ENCODE results near the gene TBXT. TPM values are rescaled to one million over a fixed set of nuclear protein-coding genes. Genes with fewer than 3 reads are reported as not detected.
A peak's percentile ranks its signal among the peaks of the same experiment; 100 is the strongest.
"Not testable (repeated sequence)": the region's sequence is repeated elsewhere in the genome, so short reads cannot be mapped to it uniquely, and the experiment has no call there.

TBXT gene
- total RNA-seq, 2 donors from 2014 or later, result not detected

DNA sequence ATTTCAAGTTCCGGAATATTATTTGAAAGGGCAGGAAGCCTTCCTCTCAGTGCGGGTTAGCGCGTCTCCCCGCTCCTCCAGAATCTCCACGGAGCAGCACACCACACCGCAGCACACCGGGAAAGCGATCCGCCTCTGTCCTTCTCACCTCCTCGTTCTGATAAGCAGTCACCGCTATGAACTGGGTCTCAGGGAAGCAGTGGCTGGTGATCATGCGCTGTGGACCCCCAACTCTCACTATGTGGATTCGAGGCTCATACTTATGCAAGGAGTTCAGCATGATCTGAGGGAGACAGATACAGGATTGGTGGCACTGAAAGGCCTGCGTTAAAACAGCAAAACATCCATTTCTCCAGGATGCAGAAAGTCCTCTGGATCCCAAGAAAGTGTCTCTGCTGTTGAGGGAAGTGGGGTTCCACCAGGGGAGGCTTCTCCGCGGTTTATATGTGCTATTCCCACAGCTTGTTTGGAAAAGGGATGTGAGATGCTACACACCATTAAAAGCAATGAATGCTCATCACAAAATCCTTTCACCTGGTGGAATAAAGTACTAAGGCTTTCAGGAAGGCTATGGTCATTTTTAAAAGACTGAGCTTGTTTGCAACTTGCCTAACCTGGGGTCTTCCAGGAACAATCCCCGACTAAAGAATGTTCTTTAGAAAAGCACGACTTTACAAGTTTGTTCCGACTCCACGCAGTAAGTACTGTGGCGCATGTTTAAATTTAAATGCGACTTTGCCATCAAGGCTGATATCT is 1.9 kb downstream of the TBXT start:
- ATAC-seq (no peak), DNase-seq (ENCODE audit: low spot score) (no peak)
- no peak overlapping the region for H3K27ac Mint-ChIP-seq
- H3K4me3 Mint-ChIP-seq, result no peak overlapping the region
- H3K9me3 Mint-ChIP-seq, result no peaks in the 10 kb centered on the region
- H3K36me3 Mint-ChIP-seq, result no peaks in the 10 kb centered on the region
- H3K4me1 Mint-ChIP-seq (ENCODE audit: low read depth in 2 of 2), result peaks cover 5% of the 10 kb centered on the region in 2 donors
- peaks cover 47 to 54% of the 10 kb centered on the region in 2 donors for H3K27me3 Mint-ChIP-seq

DNA sequence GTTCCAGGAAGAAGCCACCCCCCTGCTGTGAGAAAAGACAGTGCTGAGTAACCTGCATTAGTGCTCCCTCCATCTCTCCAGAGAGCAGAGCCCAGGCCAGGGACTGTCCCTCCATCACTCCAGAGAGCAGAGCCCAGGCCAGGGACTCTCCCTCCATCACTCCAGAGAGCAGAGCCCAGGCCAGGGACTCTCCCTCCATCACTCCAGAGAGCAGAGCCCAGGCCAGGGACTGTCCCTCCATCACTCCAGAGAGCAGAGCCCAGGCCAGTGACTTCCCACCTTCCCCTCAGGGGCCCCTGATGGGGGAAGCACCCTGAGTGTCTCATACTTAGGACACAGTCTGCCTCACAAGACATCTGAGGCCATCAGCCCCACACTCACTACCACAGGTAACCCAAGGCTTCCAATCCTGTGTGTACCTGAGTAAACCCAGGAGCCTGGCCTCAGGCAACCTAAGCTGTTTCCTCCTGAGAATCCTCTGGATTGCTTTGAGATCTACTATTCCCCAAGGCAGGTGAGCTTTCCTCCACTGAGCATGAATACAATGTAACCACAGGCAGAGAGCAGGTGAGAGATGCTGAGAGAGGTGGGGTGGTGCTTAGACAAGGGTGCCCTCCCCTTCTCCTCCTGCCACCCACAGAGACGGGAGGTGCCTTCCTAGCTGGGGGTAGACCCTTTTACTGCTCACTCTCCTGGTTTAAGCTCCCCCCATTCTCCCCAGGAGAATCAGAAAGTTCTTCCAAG is 4.9 kb downstream of the TBXT start:
- Mint-ChIP-seq H3K4me3 (no peak overlapping the region), H3K9me3 (no peaks in the 10 kb centered on the region), H3K27ac (no peak overlapping the region), H3K27me3 (peaks cover 31 to 32% of the 10 kb centered on the region in 2 donors), H3K4me1 (ENCODE audit: low read depth in 2 of 2) (no peaks in the 10 kb centered on the region), H3K36me3 (no peaks in the 10 kb centered on the region)
- DNase-seq (ENCODE audit: low spot score) (no peak), ATAC-seq (peak; percentile 49 to 65)

DNA sequence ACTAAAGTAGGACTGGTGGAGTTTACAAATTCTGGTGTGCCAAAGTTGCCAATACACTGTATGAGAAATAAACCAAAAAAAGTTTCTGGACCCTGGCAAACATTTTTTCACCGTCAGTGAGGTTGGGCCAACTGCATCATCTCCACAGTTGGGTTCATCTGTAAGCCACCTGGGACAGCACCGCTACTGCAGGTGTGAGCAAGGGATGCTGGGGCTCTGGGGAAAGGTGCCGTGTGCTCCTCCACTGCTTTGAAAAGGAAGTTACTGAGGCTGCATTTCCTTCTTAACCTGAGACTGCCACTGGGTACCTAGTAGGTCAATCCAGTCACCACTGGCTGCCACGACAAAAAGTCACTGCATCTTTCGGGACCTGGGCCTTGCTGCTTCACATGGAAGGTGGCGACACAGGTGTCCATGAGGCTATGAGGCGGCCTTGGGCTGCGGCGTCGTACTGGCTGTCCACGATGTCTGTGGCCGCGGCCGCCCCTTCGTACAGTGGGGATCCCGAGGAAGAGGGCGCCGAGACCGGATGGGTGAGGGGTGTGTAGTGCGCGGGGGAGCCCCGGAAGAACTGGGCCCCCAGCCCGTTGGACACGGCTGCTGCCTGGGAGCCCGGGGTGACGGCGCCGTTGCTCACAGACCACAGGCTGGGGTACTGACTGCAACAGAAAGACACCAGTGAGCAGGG is 9.6 kb downstream of the TBXT start:
- no peaks in the 10 kb centered on the region for H3K9me3 Mint-ChIP-seq
- DNase-seq (ENCODE audit: low spot score) (no peak), ATAC-seq (peak; percentile 41 to 57)
- no peaks in the 10 kb centered on the region for H3K4me1 Mint-ChIP-seq (ENCODE audit: low read depth in 2 of 2)
- H3K27ac Mint-ChIP-seq, result no peak overlapping the region
- H3K27me3 Mint-ChIP-seq, result peaks cover 10 to 12% of the 10 kb centered on the region in 2 donors
- no peak overlapping the region for H3K4me3 Mint-ChIP-seq
- no peaks in the 10 kb centered on the region for H3K36me3 Mint-ChIP-seq

DNA sequence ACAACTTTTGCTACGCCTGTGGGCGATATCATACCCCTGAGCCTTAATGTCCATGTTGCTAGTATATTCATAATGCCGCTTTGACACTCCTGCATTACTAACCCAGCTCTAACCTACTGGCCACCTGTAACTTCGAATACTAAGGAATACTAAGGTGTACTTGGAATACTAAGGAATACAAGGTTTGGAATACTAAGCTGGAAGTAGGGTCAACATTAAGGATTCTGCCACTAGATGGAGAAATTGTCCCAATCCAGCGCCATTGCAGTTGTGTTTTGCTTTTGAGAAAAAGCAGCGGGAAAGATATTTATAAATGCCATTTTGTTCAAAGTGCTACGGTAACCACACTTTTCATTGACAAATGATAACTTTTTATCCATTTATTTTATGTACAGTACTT is 10.7 kb downstream of the TBXT start:
- peaks cover 11 to 17% of the 10 kb centered on the region in 2 donors for H3K27me3 Mint-ChIP-seq
- peaks cover 1% of the 10 kb centered on the region for H3K36me3 Mint-ChIP-seq
- no peak overlapping the region for H3K27ac Mint-ChIP-seq
- no peak overlapping the region for H3K4me3 Mint-ChIP-seq
- DNase-seq (ENCODE audit: low spot score), result no peak
- no peak for ATAC-seq
- H3K4me1 Mint-ChIP-seq (ENCODE audit: low read depth in 2 of 2), result no peaks in the 10 kb centered on the region
- no peaks in the 10 kb centered on the region for H3K9me3 Mint-ChIP-seq

DNA sequence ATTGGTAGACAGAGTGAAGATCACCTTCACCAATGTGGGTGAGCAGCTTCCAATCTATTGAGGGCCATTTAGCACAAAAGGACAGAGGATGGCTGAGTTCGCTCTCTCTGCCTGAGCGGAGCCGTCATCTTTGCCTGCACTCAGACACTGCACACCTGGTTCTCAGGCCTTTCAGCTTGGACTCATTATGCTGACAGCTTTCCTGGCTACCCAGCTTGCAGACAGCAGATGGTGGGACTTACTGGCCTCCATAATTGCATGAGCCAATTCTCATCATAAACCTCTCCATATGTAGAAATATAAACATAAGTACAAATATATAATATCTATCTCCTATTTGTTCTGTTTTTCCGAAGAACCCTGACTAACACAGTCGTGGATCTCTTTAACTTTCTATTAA is 13.7 kb downstream of the TBXT start:
- no peak overlapping the region for H3K4me3 Mint-ChIP-seq
- DNase-seq (ENCODE audit: low spot score), result no peak
- H3K4me1 Mint-ChIP-seq (ENCODE audit: low read depth in 2 of 2), result no peaks in the 10 kb centered on the region
- no peak overlapping the region for H3K27ac Mint-ChIP-seq
- H3K9me3 Mint-ChIP-seq, result no peaks in the 10 kb centered on the region
- no peak for ATAC-seq
- H3K36me3 Mint-ChIP-seq, result peaks cover 10% of the 10 kb centered on the region
- peaks cover 21 to 31% of the 10 kb centered on the region in 2 donors for H3K27me3 Mint-ChIP-seq

DNA sequence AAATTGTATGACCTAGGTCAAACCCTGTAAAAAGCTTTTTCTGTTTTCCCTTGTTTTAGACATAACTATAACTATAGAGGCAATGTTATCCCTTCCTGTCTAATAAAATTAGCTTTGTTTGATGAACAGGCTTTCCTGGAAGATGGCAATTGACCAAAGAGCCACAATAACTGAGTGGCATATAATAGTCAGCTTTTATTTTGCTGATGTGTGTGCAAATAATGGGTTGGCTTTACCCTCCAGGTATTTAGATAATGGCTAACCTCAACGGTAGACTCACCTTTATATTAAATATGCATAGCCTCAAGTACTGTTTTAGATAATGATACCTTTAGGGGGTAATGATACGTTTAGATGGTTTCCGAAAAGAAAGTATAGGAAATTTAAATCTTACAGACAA is 15.0 kb downstream of the TBXT start:
- ATAC-seq (no peak), DNase-seq (ENCODE audit: low spot score) (no peak)
- H3K36me3 Mint-ChIP-seq, result peaks cover 10% of the 10 kb centered on the region
- no peaks in the 10 kb centered on the region for H3K4me1 Mint-ChIP-seq (ENCODE audit: low read depth in 2 of 2)
- H3K27ac Mint-ChIP-seq, result no peak overlapping the region
- H3K4me3 Mint-ChIP-seq, result no peak overlapping the region
- H3K9me3 Mint-ChIP-seq, result no peaks in the 10 kb centered on the region
- peaks cover 23 to 39% of the 10 kb centered on the region in 2 donors for H3K27me3 Mint-ChIP-seq

DNA sequence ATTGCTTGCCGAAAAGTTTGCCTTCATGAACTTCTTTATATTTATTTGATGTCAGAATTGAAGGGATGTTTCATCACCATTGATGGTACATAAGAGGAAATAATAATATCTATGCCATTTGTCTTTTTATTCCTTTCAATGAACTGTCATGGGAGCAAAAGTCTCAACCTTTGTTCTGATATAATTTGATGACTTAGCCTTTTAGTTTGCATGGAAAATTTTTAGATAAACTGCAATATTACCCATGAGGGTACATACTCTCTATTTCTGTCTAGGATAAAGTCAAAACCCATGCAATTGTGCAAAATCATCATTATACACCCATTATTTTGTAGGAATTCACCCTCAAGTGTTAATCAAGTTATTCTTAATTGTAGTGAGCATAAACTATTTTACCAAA is 15.9 kb downstream of the TBXT start:
- no peaks in the 10 kb centered on the region for H3K9me3 Mint-ChIP-seq
- peaks cover 10% of the 10 kb centered on the region for H3K36me3 Mint-ChIP-seq
- peaks cover 23 to 39% of the 10 kb centered on the region in 2 donors for H3K27me3 Mint-ChIP-seq
- H3K27ac Mint-ChIP-seq, result no peak overlapping the region
- no peaks in the 10 kb centered on the region for H3K4me1 Mint-ChIP-seq (ENCODE audit: low read depth in 2 of 2)
- no peak for ATAC-seq
- H3K4me3 Mint-ChIP-seq, result no peak overlapping the region
- DNase-seq (ENCODE audit: low spot score), result no peak

DNA sequence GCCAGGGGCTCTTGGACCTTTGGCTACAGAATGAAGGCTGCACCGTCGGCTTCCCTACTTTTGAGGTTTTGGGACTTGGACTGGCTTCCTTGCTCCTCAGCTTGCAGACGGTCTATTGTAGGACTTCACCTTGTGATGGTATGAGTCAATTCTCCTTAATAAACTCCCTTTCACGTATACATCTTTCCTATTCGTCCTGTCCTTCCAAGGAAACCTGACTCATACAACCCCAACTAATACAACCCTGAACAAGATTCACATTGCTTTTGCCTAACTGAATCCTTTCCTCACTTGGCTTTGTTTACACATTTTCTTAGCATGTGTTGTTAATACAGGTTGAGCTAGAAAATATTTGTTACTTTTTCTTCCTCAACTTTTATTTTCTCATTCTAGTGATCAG is 21.9 kb downstream of the TBXT start:
- H3K27ac Mint-ChIP-seq, result no peak overlapping the region
- no peaks in the 10 kb centered on the region for H3K4me1 Mint-ChIP-seq (ENCODE audit: low read depth in 2 of 2)
- H3K4me3 Mint-ChIP-seq, result no peak overlapping the region
- DNase-seq (ENCODE audit: low spot score) (no peak), ATAC-seq (no peak)
- peaks cover 35 to 40% of the 10 kb centered on the region in 2 donors for H3K27me3 Mint-ChIP-seq
- H3K36me3 Mint-ChIP-seq, result no peaks in the 10 kb centered on the region
- no peaks in the 10 kb centered on the region for H3K9me3 Mint-ChIP-seq

DNA sequence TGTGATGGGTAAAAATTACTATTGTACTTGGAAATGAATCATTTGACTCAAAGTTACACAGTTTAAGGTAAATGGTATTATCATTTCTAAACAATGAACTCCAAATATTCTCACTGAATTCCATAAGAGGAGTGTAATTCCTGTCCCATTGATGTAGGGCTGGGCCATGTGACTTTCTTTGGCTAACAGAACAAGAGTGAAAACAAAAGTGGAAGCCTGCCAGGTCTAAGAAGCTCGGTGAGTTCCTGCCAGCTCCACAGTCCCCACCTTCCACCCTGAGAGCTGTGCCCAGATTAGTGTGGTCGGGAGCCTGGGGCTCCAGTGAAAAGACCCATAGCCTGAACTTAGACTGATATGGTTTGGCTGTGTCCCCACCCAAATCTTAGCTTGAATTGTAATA is 24.6 kb downstream of the TBXT start:
- Mint-ChIP-seq H3K9me3 (no peaks in the 10 kb centered on the region), H3K4me3 (no peak overlapping the region), H3K4me1 (ENCODE audit: low read depth in 2 of 2) (no peaks in the 10 kb centered on the region), H3K27me3 (peaks cover 30 to 32% of the 10 kb centered on the region in 2 donors), H3K36me3 (no peaks in the 10 kb centered on the region), H3K27ac (no peak overlapping the region)
- DNase-seq (ENCODE audit: low spot score), result no peak
- no peak for ATAC-seq

DNA sequence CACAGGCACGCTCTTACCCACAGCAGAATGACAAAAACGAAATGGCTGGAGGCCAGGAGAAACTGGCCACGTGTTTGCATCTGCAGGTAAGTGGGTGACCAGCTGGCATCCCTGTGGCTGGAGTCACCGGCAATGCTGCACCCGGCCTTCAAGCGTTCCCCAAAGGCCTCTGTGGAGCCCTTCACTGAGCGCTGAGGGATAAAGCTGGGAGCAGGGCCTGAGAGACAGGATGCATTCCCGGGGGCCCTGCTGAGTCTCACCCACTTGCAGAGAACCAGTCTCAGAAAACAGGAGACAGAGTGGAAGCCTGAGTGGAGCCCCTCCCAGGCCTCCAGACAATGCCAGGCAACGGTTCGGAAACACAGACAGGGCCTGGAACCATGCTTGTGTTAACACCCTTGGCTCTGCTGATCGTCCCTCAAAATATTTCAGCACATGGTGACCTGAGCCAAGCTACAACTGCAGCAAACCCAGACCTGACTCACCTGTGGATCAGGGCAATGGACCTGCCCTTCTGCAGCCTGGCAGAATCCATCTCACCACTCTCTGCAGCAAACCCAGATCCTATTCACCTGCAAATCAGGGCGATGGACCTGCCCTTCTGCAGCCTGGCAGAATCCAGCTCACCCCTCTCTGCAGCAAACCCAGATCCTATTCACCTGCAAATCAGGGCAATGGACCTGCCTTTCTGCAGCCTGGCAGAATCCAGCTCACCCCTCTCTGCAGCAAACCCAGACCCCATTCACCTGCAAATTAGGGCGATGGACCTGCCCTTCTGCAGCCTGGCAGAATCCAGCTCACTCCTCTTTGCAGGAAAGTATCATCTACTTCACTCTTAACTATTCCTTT is 39.8 kb downstream of the TBXT start:
- Mint-ChIP-seq H3K4me3 (no peak overlapping the region), H3K9me3 (no peaks in the 10 kb centered on the region), H3K36me3 (no peaks in the 10 kb centered on the region), H3K4me1 (ENCODE audit: low read depth in 2 of 2) (no peaks in the 10 kb centered on the region), H3K27me3 (peaks cover 22 to 43% of the 10 kb centered on the region in 2 donors), H3K27ac (no peak overlapping the region)
- DNase-seq (ENCODE audit: low spot score) (no peak), ATAC-seq (no peak)

DNA sequence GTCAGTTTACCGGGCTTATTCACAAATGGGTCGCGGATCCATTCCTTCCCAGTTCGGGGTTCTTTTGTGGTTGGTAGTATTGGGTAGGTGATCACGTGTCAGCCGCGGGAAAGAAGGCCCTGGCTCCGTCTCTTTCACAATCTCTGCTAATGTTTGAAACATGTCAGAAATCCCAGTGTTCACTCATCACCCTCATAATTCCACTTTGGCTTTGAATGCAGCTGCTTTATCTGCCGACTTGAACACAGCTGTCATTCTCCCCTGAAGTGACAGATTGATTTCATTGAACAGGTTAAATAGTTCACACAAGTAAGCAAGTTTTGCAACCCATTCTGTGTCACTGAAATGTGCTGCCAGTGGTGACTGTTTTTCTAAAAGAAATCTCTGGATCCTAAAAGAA is 44.5 kb downstream of the TBXT start:
- not testable (repeated sequence) for H3K36me3 Mint-ChIP-seq; ATAC-seq; H3K4me3 Mint-ChIP-seq; H3K4me1 Mint-ChIP-seq (ENCODE audit: low read depth in 2 of 2); H3K27ac Mint-ChIP-seq; DNase-seq (ENCODE audit: low spot score); H3K9me3 Mint-ChIP-seq
- peaks cover 8 to 18% of the 10 kb centered on the region in 2 donors for H3K27me3 Mint-ChIP-seq

DNA sequence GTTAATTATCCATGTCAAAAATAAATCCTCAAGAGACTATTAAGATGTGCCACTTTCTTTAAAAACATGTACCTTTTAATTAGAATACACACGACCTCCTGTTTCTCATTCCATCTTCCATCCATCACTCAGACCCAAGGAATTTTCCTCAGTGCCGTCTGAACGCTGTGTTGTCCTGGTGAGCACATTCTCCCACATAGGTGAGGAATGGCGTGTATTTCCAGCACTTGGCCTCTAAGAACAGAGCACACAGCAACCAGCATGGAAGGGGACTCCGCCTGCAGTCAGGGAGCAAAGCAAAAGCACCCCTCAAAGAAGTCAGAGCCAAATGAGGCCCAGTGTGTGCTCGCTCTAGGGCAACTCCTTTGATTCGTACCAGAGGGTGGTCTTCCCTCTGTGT is 45.9 kb downstream of the TBXT start:
- no peak for ATAC-seq
- H3K27ac Mint-ChIP-seq, result no peak overlapping the region

DNA sequence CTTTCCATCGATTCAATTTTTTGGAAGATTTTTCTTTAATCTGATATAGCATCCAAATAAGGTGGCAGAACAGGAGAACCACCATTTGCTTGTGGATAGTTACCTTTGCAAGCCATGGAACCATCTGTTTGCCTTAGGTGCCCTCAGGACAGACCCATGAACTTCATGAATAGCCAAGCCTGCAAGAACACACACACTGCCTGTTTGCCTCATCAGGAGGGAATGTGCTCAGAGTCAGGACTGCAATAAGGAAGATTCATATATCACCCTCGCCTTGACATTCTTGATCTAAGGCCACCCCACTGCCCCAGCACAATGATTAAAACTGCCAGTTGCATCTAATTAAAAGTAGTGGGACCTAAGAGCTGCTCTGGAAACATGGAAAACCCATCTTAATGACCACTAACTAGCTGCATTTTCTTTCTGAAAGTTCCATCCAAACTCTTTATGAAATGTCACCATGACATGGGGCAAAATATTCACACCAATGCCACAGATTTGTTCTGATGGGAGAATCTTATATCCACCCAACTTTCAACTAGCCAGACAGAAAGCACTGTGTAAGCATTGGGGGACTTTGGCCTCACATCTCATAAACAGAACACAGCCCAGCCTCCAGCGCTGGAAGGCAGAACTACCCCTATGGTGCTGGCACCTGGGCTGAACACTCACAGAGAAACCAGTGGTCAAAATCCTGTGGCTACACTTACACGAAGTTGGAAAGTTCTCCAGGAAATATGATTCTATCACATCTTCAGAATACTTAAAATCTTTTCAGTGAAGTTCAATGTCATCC is 48.3 kb downstream of the TBXT start:
- Mint-ChIP-seq H3K4me1 (ENCODE audit: low read depth in 2 of 2) (no peaks in the 10 kb centered on the region), H3K9me3 (no peaks in the 10 kb centered on the region), H3K27ac (no peak overlapping the region), H3K27me3 (peaks cover 3 to 17% of the 10 kb centered on the region in 2 donors), H3K4me3 (no peak overlapping the region), H3K36me3 (no peaks in the 10 kb centered on the region)
- ATAC-seq, result no peak
- no peak for DNase-seq (ENCODE audit: low spot score)

More for the DNA sequence above, 45.9 kb downstream of the TBXT start:
- H3K4me1 Mint-ChIP-seq (ENCODE audit: low read depth in 2 of 2), result no peaks in the 10 kb centered on the region
- no peak for DNase-seq (ENCODE audit: low spot score)
- no peaks in the 10 kb centered on the region for H3K9me3 Mint-ChIP-seq
- peaks cover 3 to 19% of the 10 kb centered on the region in 2 donors for H3K27me3 Mint-ChIP-seq
- H3K4me3 Mint-ChIP-seq, result no peak overlapping the region
- no peaks in the 10 kb centered on the region for H3K36me3 Mint-ChIP-seq

All from natural killer cell treated with Interleukin-12 subunit alpha and Interleukin-12 subunit beta and Interleukin-15 and Interleukin-18, amount 100 ng/mL, for 72 hours (primary cell).